ENCODE results near the gene APBA1.

APBA1 gene

DNA sequence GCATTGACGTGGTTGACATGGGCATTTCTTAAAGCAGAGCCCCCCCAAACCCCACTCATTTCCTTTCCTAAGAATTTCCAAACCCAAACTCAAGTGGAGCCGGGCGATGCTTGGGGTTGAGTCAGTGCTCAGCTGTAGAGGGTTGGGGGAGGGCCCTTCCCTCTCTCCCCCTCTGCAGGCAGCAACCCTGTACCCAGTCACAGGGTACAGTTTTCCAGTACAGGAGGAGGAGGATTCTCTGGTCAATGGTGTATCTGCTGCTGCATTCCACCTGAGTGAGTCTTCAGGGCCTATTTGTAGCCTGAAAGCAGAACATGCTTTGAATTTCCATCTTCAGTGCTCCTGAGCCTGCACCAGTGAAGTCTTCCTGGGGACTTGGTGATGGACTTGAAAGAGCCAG is 291.4 kb downstream of the APBA1 start:
- TF ChIP-seq MYC (IDR thresholded peaks at IDR 0.05; ENCODE audit: low read depth, low read length) (no peak), POLR2A (IDR thresholded peaks at IDR 0.05; ENCODE audit: extremely low read depth, insufficient read length) (no peak)
- TF ChIP-seq, protein P1, sequence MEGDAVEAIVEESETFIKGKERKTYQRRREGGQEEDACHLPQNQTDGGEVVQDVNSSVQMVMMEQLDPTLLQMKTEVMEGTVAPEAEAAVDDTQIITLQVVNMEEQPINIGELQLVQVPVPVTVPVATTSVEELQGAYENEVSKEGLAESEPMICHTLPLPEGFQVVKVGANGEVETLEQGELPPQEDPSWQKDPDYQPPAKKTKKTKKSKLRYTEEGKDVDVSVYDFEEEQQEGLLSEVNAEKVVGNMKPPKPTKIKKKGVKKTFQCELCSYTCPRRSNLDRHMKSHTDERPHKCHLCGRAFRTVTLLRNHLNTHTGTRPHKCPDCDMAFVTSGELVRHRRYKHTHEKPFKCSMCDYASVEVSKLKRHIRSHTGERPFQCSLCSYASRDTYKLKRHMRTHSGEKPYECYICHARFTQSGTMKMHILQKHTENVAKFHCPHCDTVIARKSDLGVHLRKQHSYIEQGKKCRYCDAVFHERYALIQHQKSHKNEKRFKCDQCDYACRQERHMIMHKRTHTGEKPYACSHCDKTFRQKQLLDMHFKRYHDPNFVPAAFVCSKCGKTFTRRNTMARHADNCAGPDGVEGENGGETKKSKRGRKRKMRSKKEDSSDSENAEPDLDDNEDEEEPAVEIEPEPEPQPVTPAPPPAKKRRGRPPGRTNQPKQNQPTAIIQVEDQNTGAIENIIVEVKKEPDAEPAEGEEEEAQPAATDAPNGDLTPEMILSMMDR (IDR thresholded peaks at IDR 0.05; ENCODE audit: low read depth, low read length): no peak
- TF ChIP-seq, protein P2, sequence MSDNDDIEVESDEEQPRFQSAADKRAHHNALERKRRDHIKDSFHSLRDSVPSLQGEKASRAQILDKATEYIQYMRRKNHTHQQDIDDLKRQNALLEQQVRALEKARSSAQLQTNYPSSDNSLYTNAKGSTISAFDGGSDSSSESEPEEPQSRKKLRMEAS (IDR thresholded peaks at IDR 0.05; ENCODE audit: low read depth, low read length): no peak
- DNase-seq (ENCODE audit: low read depth): no peak

DNA sequence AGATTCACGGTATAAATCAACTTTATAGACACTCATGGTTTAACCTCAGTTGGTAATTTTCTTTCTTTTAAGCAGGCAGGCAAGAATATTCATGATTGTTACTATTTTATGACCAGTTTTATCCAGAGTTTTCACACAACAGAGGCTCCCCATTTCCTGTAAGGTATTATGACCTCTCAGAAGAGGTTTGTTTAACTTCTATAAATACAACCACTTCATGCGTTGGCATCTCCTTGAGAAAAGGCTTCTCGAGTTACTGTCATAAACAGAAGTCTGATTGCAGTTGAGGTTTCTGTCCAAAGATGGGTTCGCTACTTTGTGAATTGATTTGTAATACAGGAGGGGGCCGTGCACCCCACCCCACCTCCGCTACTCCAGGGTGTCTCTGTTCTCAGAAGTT is 291.9 kb downstream of the APBA1 start:
- TF ChIP-seq, protein P1 (IDR thresholded peaks at IDR 0.05; ENCODE audit: low read depth, low read length): no peak
- TF ChIP-seq, protein P2 (IDR thresholded peaks at IDR 0.05; ENCODE audit: low read depth, low read length): no peak
- no peak for TF ChIP-seq MYC (IDR thresholded peaks at IDR 0.05; ENCODE audit: low read depth, low read length)
- no peak for TF ChIP-seq POLR2A (IDR thresholded peaks at IDR 0.05; ENCODE audit: extremely low read depth, insufficient read length)
- no peak overlapping the region for H3K4me3 ChIP-seq (ENCODE audit: low read depth, low read length)
- DNase-seq (ENCODE audit: low read depth): no peak

More for the DNA sequence above, 291.4 kb downstream of the APBA1 start:
- H3K4me3 ChIP-seq (ENCODE audit: low read depth, low read length): no peak overlapping the region

GRCh38 chr9:69379270-69379982 is 292.7 kb downstream of the APBA1 start:
- no peak overlapping the region for H3K4me3 ChIP-seq (ENCODE audit: low read depth, low read length)
- TF ChIP-seq, protein P1 (IDR thresholded peaks at IDR 0.05; ENCODE audit: low read depth, low read length): no peak
- no peak for DNase-seq (ENCODE audit: low read depth)

GRCh38 chr9:69377981-69378380 is 294.2 kb downstream of the APBA1 start:
- DNase-seq (ENCODE audit: low read depth): no peak
- H3K4me3 ChIP-seq (ENCODE audit: low read depth, low read length): no peak overlapping the region
- TF ChIP-seq, protein P2 (IDR thresholded peaks at IDR 0.05; ENCODE audit: low read depth, low read length): no peak
- TF ChIP-seq, protein P1 (IDR thresholded peaks at IDR 0.05; ENCODE audit: low read depth, low read length): no peak
- TF ChIP-seq POLR2A (IDR thresholded peaks at IDR 0.05; ENCODE audit: extremely low read depth, insufficient read length) (no peak), MYC (IDR thresholded peaks at IDR 0.05; ENCODE audit: low read depth, low read length) (no peak)

All from NB4 (cell line).